ENCODE measurements around the gene ZMYND11. TPM values are rescaled to one million over a fixed set of nuclear protein-coding genes. Genes with fewer than 3 reads are reported as not detected.

Gene ZMYND11
- total and polyA plus RNA-seq, 2 of the 8 experiments (the other 6 are each of a cell fraction or from before 2014, with no cell fraction given) = 7.5 to 26.6 TPM

- no peak overlapping the region for H4K5ac ChIP-seq (ENCODE audit: insufficient read length, low read depth, low read length)
- H3K4me1 ChIP-seq (replicated peaks in 1 of 4; ENCODE audit: control insufficient read depth in 3 of 4, insufficient read depth in 4 of 4, low read length in 3 of 4) = no peaks in the 10 kb centered on the region; a peak in 1 of 7 replicates
- H3K9me3 ChIP-seq (ENCODE audit: insufficient read depth in 2 of 2, low read depth in 1 of 2, low read length in 1 of 2) = peaks cover 2 to 40% of the 10 kb centered on the region in 2 experiments; a peak in 2 of 4 replicates
- H4K20me1 ChIP-seq (replicated peaks in 1 of 2; ENCODE audit: control insufficient read depth in 1 of 2, insufficient read depth in 2 of 2, low read length in 2 of 2) = peaks cover 0 to 2% of the 10 kb centered on the region in 2 experiments
- no peak overlapping the region for H3K18ac ChIP-seq (ENCODE audit: extremely low read depth, low read length)
- H3K9ac ChIP-seq (replicated peaks in 1 of 4; ENCODE audit: extremely low read depth in 1 of 4, low read depth in 3 of 4, low read length in 3 of 4) = no peak overlapping the region
- no peaks in the 10 kb centered on the region for H3K79me1 ChIP-seq (ENCODE audit: low read depth, low read length)
- FAIRE-seq (no peak), DNase-seq (ENCODE audit: low read depth in 1 of 2, low spot score in 2 of 2) (no peak)
- no peak overlapping the region for H2AK5ac ChIP-seq (ENCODE audit: low read depth, low read length)
- no peaks in the 10 kb centered on the region for H3K27me3 ChIP-seq (replicated peaks in 1 of 4; ENCODE audit: control insufficient read depth in 3 of 4, extremely low read depth in 1 of 4, insufficient read depth in 3 of 4, low read length in 3 of 4)
- no peak overlapping the region for H2BK12ac ChIP-seq (ENCODE audit: low read depth, low read length)
- H4K8ac ChIP-seq (ENCODE audit: extremely low read depth, insufficient read depth, low read length) = no peak overlapping the region; the same call in 1 of the 2 replicates
- H3K56ac ChIP-seq (replicated peaks; ENCODE audit: insufficient read length, low read depth, low read length) = no peak overlapping the region
- no peak overlapping the region for H3K4me3 ChIP-seq (ENCODE audit: extremely low read depth in 1 of 4, insufficient read depth in 2 of 4, low read depth in 3 of 4, low read length in 4 of 4)
- H2BK5ac ChIP-seq (ENCODE audit: low read depth, low read length) = no peak overlapping the region
- ChIA-PET CTCF (ENCODE audit: partially characterized antibody) (interaction anchor here (0.7 to 1.7 kb wide), 3 partner anchors 9 to 49 kb away, joined by 3 to 4 read pairs (median 3); no protein-coding TSS in a partner anchor), POLR2A (ENCODE audit: partially characterized antibody) (no interaction called here)
- no peak overlapping the region for H3K4ac ChIP-seq (replicated peaks; ENCODE audit: insufficient read length, low read depth, low read length)
- H2AFZ ChIP-seq (ENCODE audit: low read length) = no peak overlapping the region
- H3K36me3 ChIP-seq (ENCODE audit: control insufficient read depth in 2 of 4, insufficient read depth in 4 of 4, low read length in 3 of 4) = no peaks in the 10 kb centered on the region
- no peak overlapping the region for H3K4me2 ChIP-seq (ENCODE audit: insufficient read depth in 1 of 2, low read depth in 2 of 2, low read length in 2 of 2)
- TF ChIP-seq FOSL1 (IDR thresholded peaks at IDR 0.05; ENCODE audit: insufficient read depth, low read depth, low read length) (no peak), PHF8 (conservative IDR thresholded peaks at IDR 0.05; ENCODE audit: low read depth, low read length) (no peak), TBP (IDR thresholded peaks at IDR 0.05; ENCODE audit: low read depth, low read length) (no peak), ZNF274 (IDR thresholded peaks at IDR 0.05; ENCODE audit: borderline replicate concordance, extremely low read depth, low read length) (no peak), NANOG (IDR thresholded peaks at IDR 0.05; ENCODE audit: insufficient read depth, low read depth, low read length, poor library complexity, severe bottlenecking) (no peak), SIX5 (IDR thresholded peaks at IDR 0.05; ENCODE audit: low read depth, low read length) (no peak), KDM4A (IDR thresholded peaks at IDR 0.05; ENCODE audit: low read depth, low read length, severe bottlenecking) (no peak), ATF2 (IDR thresholded peaks at IDR 0.05; ENCODE audit: low read length) (no peak), SP4 (IDR thresholded peaks at IDR 0.05; ENCODE audit: low read length) (no peak), SP1 (IDR thresholded peaks at IDR 0.05; ENCODE audit: low read depth, low read length) (no peak)
- TF ChIP-seq, protein P1, sequence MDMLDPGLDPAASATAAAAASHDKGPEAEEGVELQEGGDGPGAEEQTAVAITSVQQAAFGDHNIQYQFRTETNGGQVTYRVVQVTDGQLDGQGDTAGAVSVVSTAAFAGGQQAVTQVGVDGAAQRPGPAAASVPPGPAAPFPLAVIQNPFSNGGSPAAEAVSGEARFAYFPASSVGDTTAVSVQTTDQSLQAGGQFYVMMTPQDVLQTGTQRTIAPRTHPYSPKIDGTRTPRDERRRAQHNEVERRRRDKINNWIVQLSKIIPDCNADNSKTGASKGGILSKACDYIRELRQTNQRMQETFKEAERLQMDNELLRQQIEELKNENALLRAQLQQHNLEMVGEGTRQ (IDR thresholded peaks at IDR 0.05; ENCODE audit: low read length) = no peak
- no peak overlapping the region for H2BK120ac ChIP-seq (replicated peaks; ENCODE audit: low read depth, low read length)
- no peak overlapping the region for H3K14ac ChIP-seq (ENCODE audit: insufficient read length)
- no peak overlapping the region for H2BK20ac ChIP-seq (ENCODE audit: low read length)
- H2BK15ac ChIP-seq (ENCODE audit: low read length) = no peak overlapping the region
- no peak overlapping the region for H3K27ac ChIP-seq (ENCODE audit: low read depth, low read length)
- no peaks in the 10 kb centered on the region for H3K23me2 ChIP-seq (ENCODE audit: low read depth, low read length)
- no peak overlapping the region for H3K23ac ChIP-seq (ENCODE audit: insufficient read length)
- no peak overlapping the region for H4K91ac ChIP-seq (replicated peaks; ENCODE audit: insufficient read length, low read length)
- H3K79me2 ChIP-seq (ENCODE audit: control insufficient read depth in 1 of 2, insufficient read depth in 2 of 2, low read length in 2 of 2) = no peaks in the 10 kb centered on the region
- 82% methylated on average over 4 of the region's 4 CpGs; no CpG with 5 or more reads in 1 of the 2 experiments for WGBS, 2 experiments (ENCODE audit: extremely low coverage in 1 of 2, insufficient coverage in 1 of 2, insufficient read length in 1 of 2, insufficient replicate concordance in 2 of 2, low coverage in 1 of 2, low lambda C conversion rate in 2 of 2, missing lambda C conversion rate in 1 of 2)
Observed at GRCh38 chr10:88253-88652, 47.0 kb upstream of the ZMYND11 start.
